Lower leg skin (tissue), 4 donors: ENCODE data around the gene PCDHGB2. TPM values are rescaled to one million over a fixed set of nuclear protein-coding genes. Genes with fewer than 3 reads are reported as not detected.
"Not testable (repeated sequence)": the region's sequence is repeated elsewhere in the genome, so short reads cannot be mapped to it uniquely, and the experiment has no call there.

Source experiments
- DNase-seq, 2 donors: peaks; one replicate each; pipeline ENCODE4 v3.0.0-alpha.2; 2019; ENCODE audit warnings: low spot score in 2 of 2
- H3K4me3 ChIP-seq: fragments of 200-600 bp; sonication (generic); 2 replicates; pipeline ENCODE4 v1.5.1; 2017; ENCODE audit warnings: mild to moderate bottlenecking, low read depth; ENCODE audit not compliant: poor library complexity, severe bottlenecking
- POLR2A ChIP-seq, 2 donors: fragments of 450-650 bp; IDR thresholded peaks; one replicate each; pipeline ENCODE4 v1.6.1; 2016 to 2017; ENCODE audit warnings: antibody characterized with exemption in 2 of 2, mild to moderate bottlenecking in 1 of 2, moderate library complexity in 1 of 2
- WGBS, 2 donors: methylation state at CpG; one replicate each; pipeline ENCODE4 v1.1.5; 2018; 5-methylcytosine and 5-hydroxymethylcytosine counted together
- intact Hi-C: fragments of 100-400 bp; cut with DNase I; formaldehyde crosslinking; loops from one replicate; pipeline ENCODE4 v1.15.0; 2023; ENCODE audit warnings: low total_unique reads
- total RNA-seq, 4 donors: library from RNA; depleted of rRNA; stranded (reverse); fragments of >200 nt; gene quantifications; one replicate each; pipeline ENCODE4 v1.1.0, GENCODE V29; 2016
- TF ChIP-seq, protein P1 (sequence below), 3 donors: fragments of 450-650 bp; IDR thresholded peaks; one replicate each; pipeline ENCODE4 v1.5.1; 2016; ENCODE audit warnings: antibody characterized with exemption in 3 of 3, mild to moderate bottlenecking in 3 of 3, moderate library complexity in 2 of 3

Gene PCDHGB2
- total RNA-seq, 4 donors from 2014 or later = 2.1 to 4.0 (median 2.6) TPM

DNA sequence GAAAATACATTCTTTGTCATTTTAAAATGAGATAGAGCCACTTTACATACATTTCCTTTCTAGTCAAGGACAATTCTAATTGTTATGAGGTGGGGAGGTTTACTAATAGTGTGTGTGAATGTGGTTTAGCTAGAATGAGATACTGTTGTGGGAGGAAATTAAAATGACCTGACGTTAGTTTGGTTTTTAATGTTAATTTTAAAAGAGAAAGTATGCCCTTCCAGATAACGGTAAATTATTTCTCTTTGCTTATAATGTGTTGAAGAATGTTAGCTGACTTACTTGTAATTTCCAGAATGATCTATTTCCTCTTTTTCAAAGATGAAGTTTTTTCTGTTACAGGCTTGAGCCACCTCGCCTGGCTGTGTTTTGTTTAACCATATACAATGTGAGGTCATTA is 37.5 kb upstream of the PCDHGB2 start:
- intact Hi-C loops = no loop called here
- no peak overlapping the region for H3K4me3 ChIP-seq
- no peak for DNase-seq
- TF ChIP-seq POLR2A (IDR thresholded peaks at IDR 0.05) = no peak
- TF ChIP-seq, protein P1, sequence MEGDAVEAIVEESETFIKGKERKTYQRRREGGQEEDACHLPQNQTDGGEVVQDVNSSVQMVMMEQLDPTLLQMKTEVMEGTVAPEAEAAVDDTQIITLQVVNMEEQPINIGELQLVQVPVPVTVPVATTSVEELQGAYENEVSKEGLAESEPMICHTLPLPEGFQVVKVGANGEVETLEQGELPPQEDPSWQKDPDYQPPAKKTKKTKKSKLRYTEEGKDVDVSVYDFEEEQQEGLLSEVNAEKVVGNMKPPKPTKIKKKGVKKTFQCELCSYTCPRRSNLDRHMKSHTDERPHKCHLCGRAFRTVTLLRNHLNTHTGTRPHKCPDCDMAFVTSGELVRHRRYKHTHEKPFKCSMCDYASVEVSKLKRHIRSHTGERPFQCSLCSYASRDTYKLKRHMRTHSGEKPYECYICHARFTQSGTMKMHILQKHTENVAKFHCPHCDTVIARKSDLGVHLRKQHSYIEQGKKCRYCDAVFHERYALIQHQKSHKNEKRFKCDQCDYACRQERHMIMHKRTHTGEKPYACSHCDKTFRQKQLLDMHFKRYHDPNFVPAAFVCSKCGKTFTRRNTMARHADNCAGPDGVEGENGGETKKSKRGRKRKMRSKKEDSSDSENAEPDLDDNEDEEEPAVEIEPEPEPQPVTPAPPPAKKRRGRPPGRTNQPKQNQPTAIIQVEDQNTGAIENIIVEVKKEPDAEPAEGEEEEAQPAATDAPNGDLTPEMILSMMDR (IDR thresholded peaks at IDR 0.05) = no peak
- 86 to 95% methylated on average over 3 of the region's 3 CpGs for WGBS, 2 donors

DNA sequence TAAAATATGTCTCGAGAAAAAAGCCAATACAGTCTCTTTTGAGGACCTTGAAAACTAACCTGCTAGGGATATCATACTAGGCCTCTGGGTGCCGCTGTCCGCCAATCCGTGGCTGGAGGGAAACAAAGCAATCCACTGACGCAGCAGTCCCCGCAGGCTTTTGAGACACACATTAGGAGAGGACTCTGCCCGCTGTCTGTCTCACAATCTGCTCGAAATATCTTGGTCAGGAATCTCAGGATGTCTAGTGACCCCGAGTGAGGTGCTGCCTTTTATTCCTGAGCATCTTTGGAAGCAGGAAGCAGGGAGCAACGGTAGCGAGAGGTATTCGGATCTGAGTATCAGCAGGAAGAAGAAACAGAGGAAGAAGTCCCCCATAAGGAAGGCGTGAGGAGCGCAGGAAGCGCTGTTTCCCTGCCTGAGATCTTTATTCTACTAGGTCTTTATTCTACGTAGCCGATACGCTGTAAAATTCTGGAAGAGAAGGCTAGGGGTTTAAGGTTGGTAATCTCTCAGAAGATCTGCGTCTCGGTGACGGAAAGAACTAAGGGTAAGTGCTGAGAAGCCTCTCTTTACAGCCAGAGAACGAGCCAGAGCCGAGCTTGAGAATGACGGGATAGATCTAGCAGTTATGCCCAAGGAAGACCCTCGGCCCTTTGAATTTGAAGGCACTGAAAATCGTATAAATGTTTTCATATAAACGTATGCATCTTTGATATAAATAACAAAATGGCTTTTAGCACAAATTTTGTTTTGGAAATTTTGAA is 33.5 kb upstream of the PCDHGB2 start:
- DNase-seq = peak in 1 of 2 donors; percentile 30

DNA sequence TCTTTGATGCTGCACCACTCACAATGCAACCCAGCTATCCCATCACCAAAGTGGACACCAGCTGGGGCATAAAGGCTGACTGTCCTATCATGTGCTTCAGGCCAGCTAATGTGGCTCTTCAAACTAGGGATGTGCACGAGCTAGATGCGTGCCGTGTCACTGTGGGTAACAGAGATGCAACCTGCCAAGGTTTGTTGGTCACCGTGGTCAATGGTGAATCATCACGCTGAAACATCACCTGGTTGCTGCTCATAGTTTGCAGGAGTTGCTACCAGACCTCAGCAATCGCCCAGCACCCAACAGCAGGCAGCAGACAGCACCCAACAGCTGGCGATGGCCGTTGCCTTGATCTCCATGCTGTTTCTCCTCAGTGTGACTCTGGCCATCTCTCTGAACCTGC is 31.6 kb upstream of the PCDHGB2 start:
- no peak for TF ChIP-seq POLR2A (IDR thresholded peaks at IDR 0.05)
- TF ChIP-seq, protein P1 (IDR thresholded peaks at IDR 0.05) = no peak

More for the DNA sequence above, 33.5 kb upstream of the PCDHGB2 start:
- intact Hi-C loops = no loop called here
- H3K4me3 ChIP-seq = no peak overlapping the region
- TF ChIP-seq, protein P1 (IDR thresholded peaks at IDR 0.05) = no peak
- no peak for TF ChIP-seq POLR2A (IDR thresholded peaks at IDR 0.05)
- 11 to 14% methylated on average over 27 of the region's 27 CpGs for WGBS, 2 donors

DNA sequence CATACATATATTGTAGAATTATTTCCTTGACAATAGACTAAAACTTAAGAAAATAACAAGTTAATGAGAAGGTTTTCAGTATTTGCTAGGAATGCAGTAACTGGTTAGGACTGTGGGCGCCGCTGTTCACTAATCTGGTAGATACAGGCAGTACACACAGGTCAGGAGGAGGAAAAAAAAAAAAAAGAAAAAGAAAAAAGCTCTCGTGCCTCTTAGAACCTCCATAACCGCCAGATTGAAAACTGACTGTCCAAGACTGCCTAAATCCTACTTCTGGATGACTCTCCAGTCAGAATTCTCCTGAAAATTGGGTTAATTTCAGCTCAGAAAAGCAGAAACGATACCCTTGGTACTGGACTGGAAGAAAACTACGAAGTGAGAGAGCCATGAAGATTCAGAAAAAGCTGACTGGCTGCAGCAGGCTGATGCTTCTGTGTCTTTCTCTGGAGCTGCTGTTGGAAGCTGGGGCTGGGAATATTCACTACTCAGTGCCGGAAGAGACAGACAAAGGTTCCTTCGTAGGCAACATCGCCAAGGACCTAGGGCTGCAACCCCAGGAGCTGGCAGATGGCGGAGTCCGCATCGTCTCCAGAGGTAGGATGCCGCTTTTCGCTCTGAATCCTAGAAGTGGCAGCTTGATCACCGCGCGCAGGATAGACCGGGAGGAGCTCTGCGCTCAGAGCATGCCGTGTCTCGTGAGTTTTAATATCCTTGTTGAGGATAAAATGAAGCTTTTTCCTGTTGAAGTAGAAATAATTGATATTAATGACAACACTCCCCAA is 29.3 kb upstream of the PCDHGB2 start, which contains the start of gene PCDHGA1:
Gene PCDHGA1 (plus strand): TSS at position 216 of the 782 bp plus-strand sequence.
- 25 to 27% methylated on average over 21 of the region's 21 CpGs for WGBS, 2 donors
- no peak within 1 kb of the TSS for H3K4me3 ChIP-seq
- intact Hi-C loops = no loop called here
- TF ChIP-seq POLR2A (IDR thresholded peaks at IDR 0.05) = no peak
- TF ChIP-seq, protein P1 (IDR thresholded peaks at IDR 0.05) = no peak
- DNase-seq = no peak

More for the DNA sequence above, 31.6 kb upstream of the PCDHGB2 start:
- intact Hi-C loops = no loop called here
- 78 to 91% methylated on average over 3 to 8 of the region's 8 CpGs for WGBS, 2 donors
- no peak overlapping the region for H3K4me3 ChIP-seq
- no peak for DNase-seq

DNA sequence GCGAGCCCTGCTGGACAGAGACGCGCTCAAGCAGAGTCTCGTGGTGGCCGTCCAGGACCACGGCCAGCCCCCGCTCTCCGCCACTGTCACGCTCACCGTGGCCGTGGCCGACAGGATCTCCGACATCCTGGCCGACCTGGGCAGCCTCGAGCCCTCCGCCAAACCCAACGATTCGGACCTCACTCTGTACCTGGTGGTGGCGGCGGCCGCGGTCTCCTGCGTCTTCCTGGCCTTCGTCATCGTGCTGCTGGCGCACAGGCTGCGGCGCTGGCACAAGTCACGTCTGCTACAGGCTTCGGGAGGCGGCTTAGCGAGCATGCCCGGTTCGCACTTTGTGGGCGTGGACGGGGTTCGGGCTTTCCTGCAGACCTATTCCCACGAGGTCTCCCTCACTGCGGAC is 27.2 kb upstream of the PCDHGB2 start:
- WGBS, 2 donors = 36 to 45% methylated on average over 14 to 34 of the region's 39 CpGs
- intact Hi-C loops = not testable (repeated sequence)

More for the DNA sequence above, 27.2 kb upstream of the PCDHGB2 start:
- DNase-seq, H3K4me3 ChIP-seq: not testable (repeated sequence)
